ENCODE measurements around the gene KCNMA1.
"Not testable (repeated sequence)": the region's sequence is repeated elsewhere in the genome, so short reads cannot be mapped to it uniquely, and the experiment has no call there.

DNA sequence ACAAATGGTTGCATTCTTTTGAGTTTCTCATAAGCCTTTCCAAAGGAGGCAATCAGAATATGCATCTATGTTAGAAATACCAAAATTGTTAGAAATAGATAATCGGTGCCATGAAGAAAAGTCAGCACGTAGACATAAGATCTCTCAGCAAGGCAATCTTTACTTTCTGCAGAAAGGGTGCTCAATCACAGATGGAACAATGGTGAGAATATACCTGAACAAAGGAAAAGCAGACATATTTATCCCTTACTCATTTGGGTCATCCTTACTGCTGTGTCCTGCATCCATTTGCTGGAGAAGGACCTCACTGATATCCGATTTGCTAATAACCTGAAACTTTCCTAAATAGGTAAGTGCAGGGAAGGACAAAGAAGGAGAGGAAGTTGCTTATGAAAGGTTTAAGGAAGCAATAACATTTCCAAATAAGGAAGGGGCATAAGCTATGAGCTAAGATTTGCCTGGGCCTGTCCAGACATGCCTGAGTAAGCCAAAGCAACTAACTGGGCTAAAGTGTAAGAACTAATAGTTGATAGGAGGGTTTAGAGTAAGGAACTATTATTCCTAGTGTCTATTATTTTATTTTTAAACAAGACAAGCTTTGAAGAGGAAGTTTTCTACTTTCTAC lies 21.6 kb upstream of the KCNMA1 start:
- not testable (repeated sequence) for TF ChIP-seq YY1 (IDR thresholded peaks at IDR 0.05; ENCODE audit: insufficient read depth, insufficient read length); SUZ12 (IDR thresholded peaks at IDR 0.05; ENCODE audit: extremely low read depth, insufficient read depth, insufficient read length)

Measured in NT2/D1 (cell line).